ENCODE results near the gene SEC14L5.

Gene SEC14L5

GRCh38 chr16:5066511-5066910, 108.4 kb downstream of the SEC14L5 start:
- DNase-seq, result no peak
